Fibroblast of skin of right quadriceps (primary cell): ENCODE data around the gene SMIM38.
A peak's percentile ranks its signal among the peaks of the same experiment; 100 is the strongest.
"Not testable (repeated sequence)": the region's sequence is repeated elsewhere in the genome, so short reads cannot be mapped to it uniquely, and the experiment has no call there.

ENCODE experiments used
- DNase-seq: peaks from one replicate; pipeline ENCODE4 v3.0.0-alpha.2; 2013

Gene SMIM38

DNA sequence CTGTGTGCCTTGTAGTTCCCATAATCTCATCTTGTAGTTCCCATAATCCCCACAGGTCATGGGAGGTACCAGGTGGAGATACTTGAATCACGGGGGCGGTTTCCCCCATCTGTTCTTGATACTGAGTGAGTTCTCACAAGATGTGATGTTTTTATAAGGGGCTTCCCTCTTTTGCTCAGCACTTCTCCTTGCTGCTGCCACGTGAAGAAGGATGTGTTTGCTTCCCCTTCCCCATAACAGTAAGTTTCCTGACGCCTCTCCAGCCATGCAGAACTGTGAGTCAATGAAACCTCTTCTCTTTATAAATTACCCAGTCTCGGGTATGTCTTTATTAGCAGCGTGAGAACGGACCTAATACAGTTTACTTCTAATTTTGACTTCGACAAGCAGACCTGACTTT lies 14.0 kb upstream of the SMIM38 start:
- no peak for DNase-seq

DNA sequence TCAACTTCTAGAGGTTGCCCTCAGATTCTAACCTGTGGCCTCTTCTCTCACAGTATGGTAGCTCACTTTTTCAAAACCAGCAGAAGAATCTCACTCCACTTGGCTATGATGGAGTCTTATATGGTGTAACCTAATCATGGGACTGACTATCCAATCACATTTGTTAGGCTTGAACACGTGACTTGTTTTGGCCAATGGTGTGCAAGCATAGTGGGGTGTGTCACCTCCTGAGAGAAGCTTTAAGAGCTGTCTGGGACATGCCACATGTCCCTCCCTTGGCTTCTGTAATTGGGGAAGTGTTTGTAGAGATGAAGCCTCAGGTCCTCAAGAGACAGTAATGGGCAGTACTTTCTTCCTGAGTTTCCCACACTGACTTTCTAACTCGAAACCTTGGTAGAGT lies 12.8 kb upstream of the SMIM38 start:
- DNase-seq, result no peak

DNA sequence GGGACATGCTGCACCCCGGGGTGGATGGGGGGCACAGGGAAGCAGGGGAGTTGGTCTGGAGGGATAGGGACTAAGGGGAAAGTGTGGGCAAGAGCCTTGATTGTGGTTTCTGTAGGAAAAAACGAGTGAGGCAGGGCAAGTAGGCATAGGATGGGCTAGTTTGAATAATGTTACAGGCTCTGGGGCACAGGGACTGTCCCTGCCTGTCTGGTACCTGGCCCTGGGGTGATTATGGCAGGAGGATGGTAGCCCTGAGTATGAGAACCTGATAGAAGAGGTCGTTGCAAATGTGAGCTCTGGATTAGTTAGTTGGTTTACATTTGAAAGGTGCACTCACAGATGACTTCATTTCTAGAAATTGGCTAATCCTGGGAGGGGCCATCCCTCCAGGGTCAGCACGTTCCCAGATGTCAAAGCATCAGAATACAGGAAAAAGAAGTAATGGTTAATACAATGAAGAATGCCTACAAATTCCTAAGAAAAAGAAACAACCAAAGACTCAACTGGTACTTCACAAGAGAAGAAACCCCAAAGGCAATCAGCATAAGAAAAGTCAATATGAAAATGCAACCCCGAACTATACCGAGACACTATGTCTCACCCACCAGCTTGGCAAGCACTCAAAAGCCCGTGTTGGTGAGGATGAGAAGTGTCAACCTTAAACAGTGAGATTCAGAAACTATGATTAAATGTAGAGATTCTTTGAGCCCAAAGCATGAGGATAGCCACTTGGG lies 11.3 kb upstream of the SMIM38 start:
- no peak for DNase-seq

DNA sequence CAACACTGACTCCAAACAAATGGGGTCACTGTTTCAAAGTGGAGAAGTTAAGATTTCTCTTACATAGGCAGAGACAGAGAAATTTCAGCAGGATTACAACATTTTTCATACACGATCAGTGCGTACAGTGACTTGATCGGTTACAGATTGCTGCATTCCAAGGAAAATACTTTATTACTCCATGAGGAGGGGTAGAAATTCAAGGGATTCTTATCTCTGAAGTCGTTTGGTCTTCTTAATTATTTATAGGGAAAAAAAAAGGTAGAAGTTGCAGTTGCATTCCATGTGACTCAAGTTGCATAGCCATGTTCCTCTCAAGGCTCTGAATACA lies 10.7 kb upstream of the SMIM38 start:
- peak; percentile 77 for DNase-seq

DNA sequence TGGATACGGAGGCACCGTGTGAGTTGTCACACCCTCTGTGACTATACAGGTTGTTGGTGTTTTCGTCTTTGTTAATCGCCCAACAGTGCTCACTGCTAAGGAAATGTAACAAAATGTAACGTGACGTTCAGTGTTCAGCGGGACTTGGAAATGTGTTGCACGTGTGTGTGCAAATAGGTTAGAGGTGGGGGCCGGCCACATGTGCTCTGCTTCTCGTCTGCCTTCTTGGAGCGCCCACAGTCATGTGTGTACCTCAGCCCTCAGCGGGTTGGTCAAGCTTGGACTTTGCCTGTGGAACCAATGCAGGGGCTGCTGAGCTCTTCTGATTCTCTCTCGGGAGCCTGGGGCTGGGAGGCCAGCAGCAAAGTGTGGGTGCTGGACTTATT lies 7.4 kb upstream of the SMIM38 start:
- DNase-seq, result no peak

DNA sequence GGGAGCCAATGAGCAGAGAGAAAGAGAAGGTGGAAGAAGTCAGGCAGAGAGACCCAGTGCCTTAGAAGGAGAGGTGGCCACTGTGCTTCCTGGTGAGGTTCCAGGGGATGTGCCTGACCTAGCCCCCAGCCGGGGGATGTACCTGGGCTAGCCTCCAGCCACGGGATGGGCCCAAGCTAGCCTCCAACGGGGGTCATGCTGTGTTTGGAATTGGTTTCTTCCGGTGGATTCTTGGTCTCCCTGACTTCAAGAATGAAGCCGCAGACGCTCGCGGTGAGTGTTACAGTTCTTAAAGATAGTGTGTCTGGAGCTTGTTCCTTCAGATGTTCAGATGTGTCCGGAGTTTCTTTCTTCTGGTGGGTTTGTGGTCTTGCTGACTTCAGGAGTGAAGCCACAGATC lies 6.9 kb upstream of the SMIM38 start:
- no peak for DNase-seq

DNA sequence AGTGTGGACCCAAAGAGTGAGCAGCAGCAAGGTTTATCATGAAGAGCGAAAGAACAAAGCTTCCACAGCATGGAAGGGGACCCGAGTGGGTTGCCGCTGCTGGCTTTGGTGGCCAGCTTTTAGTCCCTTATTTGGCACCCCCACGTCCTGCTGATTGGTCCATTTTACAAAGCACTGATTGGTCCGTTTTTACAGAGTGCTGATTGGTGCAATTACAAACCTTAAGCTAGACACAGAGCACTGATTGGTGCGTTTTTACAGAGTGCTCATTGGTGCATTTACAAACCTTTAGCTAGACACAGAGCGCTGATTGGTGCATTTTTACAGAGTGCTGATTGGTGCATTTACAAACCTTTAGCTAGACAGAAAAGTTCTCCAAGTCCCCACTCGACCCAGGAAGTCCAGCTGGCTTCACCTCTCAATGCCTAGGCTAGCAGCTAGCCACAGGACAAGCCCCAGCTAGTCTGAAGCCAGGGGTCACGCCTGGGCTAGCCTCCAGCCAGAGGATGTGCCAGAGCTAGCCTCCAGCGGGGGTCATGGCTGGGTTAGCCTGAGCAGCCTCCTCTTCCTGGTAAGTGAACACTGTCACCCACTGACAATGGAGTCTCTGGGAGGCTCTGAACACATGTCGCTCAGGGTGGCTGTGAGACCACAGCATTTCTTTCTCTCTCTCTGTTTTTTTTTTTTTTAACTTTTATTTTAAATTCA lies 6.2 kb upstream of the SMIM38 start:
- not testable (repeated sequence) for DNase-seq

DNA sequence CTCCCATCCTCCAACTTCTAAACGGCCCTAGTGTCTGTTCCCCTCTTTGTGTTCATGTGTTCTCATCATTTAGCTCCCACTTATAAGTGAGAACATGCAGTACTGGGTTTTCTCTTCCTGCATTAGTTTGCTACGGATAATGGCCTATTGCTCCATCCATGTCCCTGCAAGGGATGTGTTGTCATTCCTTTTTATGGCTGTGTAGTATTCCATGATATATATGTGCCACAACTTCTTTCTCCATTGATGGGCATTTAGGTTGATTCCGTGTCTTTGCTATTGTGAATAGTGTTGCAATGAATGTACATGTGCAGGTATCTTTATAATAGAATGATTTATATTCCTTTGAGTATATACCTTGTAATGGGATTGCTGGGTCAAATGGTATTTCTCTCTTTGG lies 5.6 kb upstream of the SMIM38 start:
- DNase-seq, result no peak

DNA sequence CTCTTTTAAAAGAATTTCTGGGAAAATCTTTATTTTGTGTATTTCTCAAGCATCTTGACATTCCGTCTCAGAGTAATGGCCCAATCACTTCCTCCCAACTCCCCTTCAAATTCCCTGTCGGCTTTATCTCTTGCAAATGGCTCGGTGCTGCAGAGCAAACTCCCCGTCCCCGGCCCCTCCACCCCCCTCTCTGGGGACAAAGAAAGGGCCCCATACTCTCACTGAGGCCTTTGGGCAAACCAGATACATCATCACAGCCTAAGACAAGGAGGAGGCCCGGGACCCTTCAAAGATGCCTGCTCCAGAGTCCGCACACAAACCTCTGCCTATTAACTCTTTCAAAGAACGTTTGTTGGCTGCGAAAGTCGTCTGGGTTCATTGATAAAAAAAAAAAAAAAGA lies 3.9 kb upstream of the SMIM38 start:
- DNase-seq, result peak; percentile 6

DNA sequence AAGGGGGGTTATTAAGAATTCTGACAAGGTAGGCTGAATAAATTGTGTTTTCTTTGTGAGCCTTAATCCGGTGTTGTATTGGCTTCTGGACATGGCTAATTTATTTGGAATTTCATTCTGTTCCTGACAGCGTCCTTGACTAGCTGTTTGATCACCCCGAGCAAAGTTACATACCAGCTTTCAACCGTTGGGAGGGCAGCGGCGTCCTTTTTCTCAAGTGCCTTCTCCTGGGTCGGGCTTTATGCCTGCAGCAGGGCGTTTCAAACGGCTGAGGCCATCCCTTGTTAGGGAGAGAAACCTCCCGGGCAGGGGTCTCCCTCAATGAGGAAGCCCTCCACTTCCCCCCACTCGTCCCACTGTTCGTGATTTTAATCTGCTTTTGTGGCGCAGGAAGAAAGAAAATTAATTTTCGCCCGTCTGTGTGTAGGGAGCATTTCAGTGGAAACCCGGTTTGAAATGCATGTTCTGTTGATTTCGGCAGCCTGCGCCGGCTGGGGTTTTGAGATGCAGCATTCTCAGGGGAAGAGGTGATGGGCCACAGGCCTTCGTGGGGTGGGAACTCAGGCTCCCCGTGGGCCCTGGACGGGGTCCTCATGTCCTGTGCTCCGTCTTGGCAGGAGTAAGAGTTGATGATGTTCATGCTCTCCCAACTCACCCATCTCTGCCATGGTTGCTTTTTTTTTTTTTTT lies 2.9 kb upstream of the SMIM38 start:
- no peak for DNase-seq

DNA sequence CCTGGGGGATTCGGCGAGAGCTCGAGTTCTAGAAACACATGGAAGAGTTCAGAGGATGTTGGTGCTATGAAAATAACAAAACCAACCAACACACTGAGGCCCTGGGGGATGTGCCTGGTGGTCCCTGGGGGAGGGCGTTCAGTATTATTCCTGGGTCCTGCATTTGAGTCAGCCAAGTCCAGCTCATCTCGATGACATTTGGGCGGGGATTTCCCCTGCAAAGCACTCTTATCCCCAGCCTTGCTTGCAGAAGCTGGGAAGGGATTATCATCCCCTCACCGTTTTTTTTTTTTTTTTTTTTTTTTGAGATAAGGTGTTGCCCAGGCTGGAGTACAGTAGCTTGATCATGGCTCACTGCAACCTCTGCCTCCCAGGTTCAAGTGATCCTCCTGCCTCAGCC lies 2.1 kb upstream of the SMIM38 start:
- DNase-seq, result peak; percentile 66

DNA sequence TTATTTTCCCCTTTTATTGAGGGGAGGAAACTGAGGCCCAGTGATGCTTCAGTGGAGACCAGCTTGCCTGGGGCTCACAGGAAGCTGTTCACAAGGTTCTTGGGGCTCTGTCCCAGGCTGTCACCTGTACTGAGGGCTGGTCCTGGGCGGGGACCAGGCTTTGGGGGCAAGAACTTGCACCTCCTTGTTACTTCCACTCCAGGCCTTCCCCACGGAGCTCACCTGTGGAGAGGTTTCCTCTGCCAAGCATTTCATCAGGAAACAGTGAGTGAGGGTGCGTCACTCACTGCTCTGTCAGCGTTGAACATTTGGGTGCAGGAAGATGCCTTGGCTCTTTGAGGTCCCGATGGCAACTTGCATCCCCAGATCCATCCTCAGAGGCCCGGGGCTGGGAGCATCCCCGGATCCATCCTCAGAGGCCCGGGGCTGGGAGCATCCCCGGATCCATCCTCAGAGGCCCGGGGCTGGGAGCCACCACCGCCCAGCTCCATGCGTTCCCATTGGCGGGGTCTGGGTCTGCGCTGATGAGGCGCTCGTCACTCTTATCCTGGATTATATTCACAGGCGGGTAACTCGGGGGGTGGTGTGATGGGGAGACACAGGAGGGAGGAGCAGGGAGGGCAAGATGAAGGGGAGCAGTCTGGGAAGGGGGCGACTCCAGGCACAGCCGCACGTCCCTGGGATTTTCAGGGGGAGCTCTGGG lies 1.4 kb upstream of the SMIM38 start:
- DNase-seq, result no peak

DNA sequence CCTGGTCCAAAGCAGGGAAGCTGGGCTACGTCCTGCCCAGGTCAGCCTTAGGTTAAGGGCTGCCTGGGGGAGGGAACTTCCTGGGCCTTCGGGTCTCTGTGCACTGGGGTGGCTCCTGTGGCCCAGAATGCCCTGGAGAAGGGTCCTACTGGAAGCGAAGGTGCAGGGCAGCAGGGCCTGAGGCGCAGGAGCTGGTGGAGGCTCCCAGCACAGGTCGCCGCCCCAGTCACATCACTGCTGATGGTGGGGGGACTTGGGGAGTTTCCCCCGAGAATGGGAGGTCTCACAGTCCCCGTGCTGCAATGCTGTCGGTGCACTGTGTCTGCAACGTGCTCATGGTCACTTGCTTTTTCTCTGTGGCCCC lies 815 bp upstream of the SMIM38 start:
- no peak for DNase-seq

DNA sequence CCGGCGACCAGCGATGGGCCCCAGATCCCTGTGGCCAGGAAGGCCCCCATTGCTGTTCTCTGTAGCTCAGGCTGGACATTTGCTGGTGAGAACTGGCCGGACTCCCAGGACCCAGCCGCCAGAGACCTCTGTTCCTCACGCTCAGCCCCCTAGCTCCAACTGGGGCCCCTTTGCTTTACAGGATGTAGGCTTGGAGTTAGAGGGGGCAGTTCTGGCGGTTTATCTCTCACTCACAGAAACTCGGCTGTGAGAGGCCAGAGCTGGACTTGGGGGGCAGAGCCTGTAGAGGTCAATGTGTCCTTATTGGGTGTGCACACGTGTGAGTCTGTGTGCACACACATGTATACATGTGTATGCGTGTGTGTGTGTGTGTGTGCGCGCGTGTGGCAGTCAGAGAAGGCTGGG lies 502 bp downstream of the SMIM38 start:
- no peak for DNase-seq

DNA sequence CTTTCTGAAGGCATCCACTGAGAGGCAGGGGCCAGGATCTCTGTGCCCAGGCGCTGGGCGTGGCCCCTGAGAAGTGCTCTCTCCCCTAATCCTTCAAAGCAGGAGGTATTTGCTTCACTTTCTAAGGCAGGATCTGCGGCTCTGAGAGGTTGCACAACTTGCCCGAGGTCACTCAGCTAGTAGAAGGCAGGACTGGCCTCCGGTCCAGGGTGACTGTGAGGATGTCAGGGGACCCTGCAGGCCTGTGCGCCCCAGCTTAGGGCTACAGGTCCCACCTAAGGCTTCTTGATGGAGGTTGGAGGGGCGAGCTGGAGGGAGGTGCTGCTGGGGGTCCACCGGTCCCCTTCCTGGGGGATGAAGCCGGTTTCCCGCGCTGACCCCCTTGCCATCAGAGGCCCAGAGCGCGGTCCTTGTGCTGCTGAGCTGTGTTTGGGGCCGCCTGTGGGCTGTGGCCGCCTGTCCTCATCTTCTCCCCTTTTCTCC lies 979 bp downstream of the SMIM38 start:
- peak; percentile 16 for DNase-seq

DNA sequence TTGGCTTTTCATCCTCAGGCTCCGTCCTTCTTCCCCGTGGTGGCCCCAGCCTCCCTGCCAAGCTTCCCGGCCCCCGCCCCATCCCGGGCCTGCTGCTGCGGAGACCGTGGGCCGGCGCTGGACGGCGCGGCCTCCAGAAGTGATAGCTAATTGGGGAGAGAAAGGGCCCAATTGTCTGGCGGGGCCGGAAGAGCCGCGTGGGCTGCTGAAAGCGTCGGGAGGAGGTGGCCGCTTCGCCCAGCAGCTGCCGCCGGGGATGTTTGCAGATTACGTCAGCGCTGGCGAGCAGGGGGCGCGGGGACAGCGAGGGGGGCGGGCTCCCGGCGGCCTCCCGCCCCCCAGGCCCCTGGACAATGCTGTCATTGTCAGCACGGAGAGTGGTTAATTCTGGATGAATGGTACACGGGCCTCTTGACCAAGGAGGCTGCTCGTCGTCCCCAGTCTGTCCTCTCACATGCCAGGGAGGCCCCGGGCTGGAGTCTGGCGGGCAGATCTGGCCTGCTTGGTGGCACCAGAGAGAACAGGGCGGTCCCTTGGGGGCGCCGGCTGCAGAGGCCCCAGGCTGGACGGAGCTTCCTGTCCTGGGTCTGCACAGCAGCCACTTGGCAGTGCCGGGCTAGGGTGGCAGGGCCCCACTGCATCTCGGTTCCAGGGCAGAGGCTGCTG lies 1.6 kb downstream of the SMIM38 start:
- peak; percentile 60 for DNase-seq

DNA sequence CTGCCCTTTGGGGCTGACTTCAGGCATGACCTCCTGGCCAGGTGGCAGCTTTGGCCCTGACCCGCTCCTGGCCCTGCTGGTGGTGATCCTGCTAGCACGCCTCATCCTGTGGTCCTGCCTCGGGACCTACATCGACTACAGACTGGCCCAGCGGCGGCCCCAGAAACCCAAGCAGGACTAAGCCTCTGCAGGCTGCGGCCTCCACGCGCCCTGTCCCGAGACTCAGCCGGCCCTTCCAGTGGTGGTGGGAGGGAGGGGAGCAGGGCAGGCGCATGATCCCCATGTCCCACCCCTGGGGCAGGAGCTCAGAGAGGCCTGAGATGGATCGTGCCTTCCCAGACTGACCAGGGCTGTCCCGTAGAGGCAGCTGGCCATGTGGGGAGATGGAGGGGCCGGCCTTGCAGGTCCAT lies 2.1 kb downstream of the SMIM38 start:
- no peak for DNase-seq

DNA sequence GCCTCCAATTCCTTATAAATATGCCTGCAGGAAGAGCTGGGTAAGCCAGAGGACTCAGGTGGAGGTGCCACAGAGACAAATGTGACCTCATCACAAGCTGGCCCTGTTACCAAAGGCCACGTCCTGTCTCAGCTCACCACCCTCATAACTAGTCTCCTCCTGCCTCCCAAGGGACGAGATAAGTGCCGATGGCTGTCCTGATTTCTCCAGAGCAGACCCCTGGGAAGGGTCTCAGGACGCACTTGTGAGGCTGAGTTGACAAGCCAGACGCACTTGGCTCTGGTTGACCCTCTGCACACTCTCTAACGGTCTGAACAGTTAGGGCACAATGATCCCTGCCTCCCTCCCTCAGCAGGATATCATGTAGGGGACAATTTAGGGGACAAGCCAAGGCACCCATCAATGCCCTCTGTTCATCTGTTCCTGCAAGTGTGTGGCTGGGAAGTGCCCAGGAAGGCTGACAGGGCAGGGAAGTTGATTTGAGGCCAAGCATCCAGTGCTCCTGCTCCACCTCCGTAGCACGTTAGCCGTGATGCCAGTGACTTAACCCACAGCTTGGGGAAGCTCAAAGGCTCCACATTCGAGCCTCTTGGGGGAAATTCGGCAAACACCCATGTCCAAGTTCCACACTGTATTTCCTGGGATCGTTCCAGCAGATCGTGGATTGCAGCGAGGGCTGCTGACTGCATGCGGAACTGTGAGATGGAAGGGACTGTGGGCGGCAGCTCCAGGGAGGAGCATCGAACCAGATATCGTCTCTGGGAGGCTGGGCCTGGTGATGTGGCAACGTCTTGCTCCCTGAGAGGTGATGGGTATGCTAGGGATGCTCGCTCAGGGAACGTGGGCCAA lies 2.8 kb downstream of the SMIM38 start:
- no peak for DNase-seq

DNA sequence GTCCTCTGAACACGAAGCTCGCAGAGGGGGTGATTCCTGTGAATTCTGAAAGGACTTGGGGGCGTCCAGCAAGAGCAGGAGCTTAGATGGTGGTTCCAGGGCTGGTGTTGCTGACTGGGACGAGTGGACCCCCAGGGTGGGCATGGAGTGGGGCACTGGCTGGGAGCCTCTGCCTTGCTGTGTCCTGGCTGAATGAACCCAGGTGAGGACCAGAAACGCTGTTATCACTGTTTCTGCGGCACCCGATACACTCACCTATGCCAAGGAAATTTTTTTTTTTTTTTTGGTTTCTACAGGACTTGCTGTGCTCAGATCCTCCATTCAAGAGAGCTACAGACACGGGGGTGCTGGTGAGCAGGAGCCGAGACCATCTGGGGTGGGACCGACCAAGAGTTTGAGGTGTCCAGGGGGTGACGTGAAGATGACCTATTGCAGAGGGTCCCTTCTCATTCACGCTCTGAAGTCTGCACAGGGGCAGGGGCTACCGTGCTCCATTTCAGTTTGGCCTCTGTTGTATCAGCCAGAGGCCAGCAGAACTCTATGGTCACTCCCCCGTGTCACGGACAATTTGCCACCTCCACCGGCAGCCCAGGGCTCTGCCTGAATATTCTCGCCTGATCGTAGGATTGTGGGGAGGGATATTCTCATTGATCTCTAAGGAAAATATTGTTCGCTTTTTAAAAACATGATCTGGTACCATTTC lies 3.6 kb downstream of the SMIM38 start:
- DNase-seq, result no peak

DNA sequence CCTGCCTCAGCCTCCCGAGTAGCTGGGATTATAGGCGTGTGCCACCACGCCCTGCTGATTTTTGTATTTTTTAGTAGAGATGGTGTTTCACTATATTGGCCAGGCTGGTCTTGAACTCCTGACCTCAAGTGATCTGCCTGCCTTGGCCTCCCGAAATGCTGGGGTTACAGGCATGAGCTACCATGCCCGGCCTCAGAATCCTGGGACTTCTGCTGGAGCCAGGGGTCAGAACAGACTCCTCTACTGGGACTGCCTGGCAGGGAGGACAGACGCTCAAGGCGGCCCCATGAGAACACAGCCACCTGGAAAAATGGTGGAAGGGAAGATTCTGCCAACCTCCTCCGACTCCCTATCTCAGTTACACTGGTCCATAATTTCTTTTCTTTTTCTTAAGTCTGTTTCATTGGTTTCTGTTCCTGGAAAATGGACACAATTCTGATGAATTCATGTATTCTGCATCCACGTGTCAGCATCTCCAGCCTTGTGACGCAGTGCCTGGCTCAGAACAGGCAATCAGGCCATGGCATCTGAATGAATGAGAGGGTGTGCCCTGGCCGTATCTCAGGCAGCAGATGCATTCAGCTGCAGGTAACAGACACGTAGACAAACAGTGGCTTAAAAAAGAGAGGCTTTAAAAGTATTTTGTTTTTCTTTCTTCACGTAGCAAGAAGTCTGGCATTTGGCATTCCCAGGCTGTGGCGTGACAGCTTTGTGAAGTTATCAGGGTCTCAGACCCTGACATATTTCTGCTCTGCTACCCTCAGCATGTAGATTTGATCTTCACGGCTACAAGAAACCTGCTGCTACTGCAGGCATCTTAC lies 4.8 kb downstream of the SMIM38 start:
- DNase-seq, result no peak

DNA sequence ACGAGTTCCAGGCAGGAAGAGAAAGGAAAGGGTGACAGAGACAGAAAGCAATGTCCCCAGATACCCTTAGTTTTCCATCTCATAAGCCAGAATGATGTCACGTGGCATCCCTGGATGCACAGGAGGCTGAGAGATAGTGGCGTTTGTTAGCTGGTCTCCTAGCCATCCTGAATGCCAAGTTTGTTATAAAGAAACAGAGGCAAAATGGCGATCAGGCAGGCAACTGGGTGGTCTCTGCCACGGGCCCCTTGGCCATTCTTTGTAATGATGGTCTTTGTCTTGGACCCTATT lies 5.3 kb downstream of the SMIM38 start:
- DNase-seq, result no peak
